ENCODE results near the gene CCDC3.
"Not testable (repeated sequence)": the region's sequence is repeated elsewhere in the genome, so short reads cannot be mapped to it uniquely, and the experiment has no call there.

Gene CCDC3

DNA sequence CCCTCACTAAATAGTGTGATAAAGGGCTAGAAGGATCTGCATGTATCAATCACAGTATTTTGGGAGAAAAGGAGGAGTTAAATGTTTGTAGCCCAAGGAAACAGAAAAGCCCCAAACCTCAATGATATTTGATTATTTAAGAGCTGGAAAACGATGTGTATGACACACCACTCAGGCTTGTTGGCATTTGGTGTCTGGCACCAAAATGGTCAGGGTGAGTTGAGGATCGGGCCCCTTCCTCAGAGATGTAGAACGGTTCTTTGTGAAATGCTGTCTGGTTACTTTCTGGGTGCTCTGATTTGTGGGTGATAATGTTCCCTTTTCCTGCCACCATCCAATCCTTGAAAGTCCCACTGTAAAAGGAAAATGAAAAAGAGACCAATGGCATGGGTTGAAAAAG, 113.7 kb downstream of the CCDC3 start:
- DNase-seq (ENCODE audit: low spot score), result no peak

DNA sequence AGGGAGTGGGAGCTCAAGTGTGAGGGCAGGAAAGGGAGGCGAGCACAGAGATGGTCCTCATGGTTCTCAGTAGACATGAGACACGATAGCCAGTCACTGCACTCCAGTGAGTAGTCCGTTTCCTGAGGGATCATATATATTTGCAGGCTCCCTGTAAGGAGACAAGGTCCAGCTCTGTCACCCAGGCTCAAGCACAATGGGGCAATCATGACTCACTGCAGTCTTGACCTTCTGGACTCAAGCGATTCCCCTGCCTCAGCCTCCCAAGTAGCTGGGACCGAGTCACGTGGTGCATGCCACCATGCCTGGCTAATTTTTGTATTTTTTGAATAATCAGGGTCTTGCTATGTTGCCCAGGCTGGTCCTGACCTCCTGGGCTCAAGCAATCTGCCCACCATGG, 116.7 kb downstream of the CCDC3 start:
- DNase-seq (ENCODE audit: low spot score), result no peak

DNA sequence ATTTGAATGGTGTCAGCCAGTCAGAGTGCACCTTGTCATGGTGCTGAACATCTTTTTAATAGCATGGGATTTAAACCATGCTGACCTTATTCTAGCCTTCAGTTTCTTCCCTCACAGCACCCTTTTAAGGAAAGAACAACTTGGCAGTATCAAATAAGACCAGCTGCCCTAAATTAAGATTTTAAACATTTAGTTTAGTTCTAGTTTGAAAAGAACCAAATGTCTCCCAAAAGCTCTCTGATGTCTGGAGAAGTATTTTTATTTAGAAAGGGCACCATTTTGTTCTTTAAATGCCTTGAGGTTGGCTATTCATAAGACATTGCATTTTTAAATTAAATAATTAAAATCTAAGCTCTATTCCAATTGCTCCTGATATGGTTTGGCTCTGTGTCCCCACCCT, 121.1 kb downstream of the CCDC3 start:
- no peak for DNase-seq (ENCODE audit: low spot score)

DNA sequence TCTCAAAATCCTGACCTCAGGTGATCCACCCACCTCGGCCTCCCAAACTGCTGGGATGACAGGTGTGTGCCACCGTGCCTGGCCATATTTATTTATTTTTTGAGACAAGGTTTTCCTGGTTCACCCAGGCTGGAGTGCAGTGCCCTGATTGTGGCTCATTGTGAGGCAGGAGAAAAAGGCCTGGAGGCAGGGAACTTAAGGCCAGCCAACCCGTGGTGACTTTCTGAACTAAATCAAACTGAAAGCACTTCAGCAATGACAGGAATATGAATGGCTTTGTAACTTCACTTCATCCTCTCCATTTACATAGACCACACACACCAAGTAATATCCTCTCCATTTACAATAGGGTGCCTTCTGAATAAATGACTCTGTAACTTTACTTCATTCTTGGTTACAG, 124.4 kb downstream of the CCDC3 start:
- no peak for DNase-seq (ENCODE audit: low spot score)

DNA sequence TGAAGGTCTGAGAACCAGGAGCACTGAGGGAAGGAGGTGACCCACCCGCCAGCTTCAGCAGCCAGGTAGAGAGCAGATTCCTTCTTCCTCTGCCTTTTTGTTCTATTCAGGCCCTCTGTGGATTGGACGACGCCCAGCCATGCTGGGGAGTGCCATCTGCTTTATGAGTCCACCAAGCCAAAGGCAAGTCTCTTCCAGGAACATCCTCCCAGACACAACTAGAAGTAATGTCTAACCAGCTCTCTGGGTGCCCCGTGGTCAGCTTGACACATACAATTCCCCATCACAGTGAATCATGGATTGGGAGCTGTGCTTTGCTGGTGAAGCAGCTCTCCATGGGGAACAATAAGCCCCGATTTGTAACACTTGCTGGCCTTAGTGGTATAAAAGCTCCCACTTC, 125.2 kb downstream of the CCDC3 start:
- no peak for DNase-seq (ENCODE audit: low spot score)

DNA sequence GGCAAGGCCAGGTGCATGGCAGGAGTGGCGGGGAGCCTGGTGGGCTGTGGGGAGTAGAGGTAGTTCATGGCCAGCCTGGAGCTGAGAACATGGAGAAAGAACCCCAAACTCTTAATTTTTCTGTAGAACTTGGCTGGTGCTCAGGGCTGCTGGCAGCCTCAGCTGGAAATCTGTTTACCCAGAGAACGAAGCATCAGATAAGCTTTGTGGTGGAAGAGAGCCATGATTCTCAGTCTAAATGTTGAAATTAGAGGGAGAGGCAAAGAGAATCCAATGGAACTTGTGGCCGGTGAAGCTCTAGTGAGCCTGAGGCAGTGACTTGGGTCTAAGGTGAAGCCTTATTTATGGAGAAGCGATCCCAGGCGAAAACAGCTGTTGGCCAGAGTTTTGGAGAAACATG, 126.4 kb downstream of the CCDC3 start:
- DNase-seq (ENCODE audit: low spot score), result no peak

DNA sequence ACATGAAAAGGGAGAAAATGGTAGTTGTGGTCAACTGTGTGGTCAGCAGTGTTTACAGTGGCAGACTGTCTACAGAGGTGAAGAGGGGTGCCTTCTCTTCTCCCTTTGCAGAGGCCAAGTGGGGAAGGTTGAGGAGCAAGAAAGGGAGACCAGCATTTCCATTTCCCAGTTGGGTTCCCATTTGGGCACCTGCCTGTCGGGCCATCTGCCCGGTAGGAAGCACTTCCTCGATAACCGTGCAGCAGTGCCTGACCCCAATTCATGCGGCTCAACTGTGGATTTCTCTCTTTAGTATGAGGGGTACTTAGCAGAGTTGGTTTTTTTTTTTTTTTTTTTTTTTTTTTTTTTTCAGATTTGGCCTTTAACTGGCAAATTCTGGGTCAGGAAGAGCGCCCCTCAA, 127.0 kb downstream of the CCDC3 start:
- no peak for DNase-seq (ENCODE audit: low spot score)

DNA sequence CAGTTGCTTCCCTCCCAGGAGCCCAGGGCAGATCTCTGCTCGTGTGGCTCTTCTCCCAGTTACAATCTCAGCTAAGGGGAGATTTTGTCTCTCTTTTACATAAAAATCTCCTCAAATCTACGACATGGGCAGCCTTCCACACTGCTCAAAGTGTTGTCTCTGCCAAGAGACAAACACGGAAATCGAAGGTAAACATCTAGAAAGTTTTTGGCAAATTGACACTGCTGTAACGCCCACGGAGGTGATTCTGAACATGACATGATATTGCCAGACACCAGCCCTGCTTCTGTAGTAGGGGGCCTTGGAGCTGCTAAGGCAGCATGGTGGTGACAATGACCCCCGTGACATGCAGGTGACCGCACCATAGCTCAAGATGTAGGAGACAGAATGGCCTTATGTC, 128.3 kb downstream of the CCDC3 start:
- no peak for DNase-seq (ENCODE audit: low spot score)

DNA sequence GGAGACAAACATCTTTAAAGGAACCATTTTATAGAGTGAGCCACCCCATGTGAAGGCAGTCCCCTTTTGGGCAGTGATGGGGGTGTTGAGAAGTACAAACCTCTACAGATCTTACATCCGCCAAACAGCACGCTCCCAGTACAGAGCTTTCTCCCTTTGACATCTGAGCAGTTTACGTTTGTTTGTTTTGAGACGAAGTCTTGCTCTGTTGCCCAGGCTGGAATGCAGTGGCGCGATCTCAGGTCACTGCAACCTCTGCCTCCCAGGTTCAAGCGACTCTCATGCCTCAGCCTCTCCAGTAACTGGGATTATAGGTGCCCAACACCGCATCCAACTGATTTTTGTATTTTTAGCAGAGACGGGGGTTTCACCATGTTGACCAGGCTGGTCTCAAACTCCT, 128.9 kb downstream of the CCDC3 start:
- no peak for DNase-seq (ENCODE audit: low spot score)

DNA sequence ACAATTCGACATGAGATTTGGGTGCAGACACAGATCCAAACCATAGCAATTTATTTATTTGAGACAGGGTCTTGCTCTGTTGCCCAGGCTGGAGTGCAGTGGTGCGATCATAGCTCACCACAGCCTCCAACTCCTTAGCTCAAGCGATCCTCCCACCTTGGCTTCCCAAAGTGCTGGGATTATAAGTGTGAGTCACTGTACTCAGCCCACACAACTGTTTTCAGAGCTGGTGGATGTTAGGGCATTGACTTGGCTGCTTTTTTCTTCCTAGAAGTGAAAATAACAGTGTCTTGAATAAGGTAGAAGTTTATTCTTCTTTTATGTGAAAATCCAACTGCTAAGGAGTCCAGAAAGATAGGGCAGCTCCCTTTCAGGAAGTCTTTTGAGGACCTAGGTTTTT, 132.1 kb downstream of the CCDC3 start:
- no peak for DNase-seq (ENCODE audit: low spot score)

DNA sequence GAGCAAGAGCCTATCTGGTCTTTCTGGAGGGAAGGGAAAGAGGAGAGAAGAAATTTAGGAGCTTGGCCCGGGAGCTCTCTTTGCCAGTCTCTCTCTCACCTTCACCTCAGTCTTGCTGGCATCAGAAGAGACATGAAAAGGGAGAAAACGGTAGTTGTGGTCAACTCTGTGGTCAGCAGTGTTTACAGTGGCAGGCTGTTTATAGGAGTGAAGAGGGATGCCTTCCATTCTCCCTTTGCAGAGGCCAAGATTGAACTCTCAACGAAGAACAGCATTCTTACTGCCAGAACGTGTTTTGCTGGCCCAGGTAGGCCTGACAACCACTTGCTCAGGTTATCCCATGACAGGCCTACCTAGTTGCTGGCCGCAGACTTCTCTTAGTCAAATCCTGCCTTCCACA, 133.3 kb downstream of the CCDC3 start:
- no peak for DNase-seq (ENCODE audit: low spot score)

DNA sequence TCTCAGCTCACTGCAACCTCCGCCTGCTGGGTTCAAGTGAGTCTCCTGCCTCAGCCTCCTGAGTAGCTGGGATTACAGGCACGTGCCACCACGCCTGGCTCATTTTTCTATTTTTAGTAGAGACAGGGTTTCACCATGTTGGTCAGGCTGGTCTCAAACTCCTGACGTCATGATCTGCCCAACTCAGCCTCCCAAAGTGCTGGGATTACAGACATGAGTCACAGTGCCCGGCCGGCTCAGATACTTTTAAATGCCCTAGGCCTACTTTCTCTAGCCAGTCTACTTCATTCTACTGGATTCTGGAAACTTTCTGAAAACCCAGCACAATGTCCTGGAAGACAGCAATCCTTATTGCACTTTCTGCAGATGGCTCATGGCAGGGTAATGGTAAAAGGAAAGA, 136.0 kb downstream of the CCDC3 start:
- not testable (repeated sequence) for DNase-seq (ENCODE audit: low spot score)

DNA sequence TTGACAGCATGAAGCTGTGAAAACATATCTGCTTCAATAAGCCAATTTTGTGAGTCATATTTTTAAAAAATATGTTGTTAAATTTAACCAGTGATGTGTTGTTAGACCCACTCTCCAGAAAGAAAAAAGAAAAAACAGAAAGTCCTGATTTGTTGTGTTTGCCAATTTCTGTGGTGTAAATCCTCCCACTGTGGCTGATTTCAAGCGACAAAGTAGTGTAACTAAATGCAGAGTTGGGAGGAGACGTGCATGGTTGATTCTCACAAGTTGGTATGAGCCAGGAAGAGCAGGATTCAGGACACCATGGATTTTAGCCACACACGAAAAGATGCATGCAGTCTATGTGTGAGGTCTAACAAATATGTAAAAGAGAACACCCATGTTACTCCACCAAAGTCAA, 139.1 kb downstream of the CCDC3 start:
- no peak for DNase-seq (ENCODE audit: low spot score)

DNA sequence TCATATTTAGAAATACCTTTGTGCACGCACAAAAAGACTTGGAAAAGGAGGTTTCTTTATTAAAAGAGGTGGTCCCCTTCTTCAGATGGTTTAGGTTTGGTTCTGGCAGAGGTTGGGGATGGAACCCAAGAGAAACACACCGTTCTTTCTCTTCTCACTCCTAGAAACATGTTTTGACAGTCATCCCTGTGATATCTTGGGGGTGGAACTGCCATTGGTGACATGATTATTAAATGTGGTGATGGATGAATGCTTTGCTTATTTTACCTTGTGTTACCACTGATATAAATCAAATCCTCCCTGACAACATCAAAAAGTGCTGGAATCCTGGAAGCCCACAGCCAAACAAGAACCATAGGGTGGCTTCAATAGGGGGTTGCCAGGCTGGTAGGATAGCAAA, 146.5 kb downstream of the CCDC3 start:
- no peak for DNase-seq (ENCODE audit: low spot score)

DNA sequence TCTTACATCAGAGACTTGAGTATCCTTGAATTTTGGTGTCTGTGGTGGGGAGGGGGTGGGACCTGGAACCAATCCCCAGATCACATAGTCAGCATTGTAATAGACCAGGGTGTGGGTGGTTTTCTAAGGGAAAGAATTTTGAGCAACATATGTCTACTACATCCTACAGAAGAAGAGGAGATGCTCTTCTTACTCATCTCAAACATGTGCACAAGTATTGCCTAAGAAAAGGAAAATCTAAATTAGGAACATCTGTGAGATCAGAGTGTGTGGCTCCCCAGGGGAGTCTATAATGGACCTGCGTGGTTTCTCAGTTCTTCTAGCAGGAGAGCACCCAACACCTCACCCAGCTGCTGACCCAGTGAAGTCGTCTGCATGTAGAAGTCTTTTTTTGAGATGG, 148.8 kb downstream of the CCDC3 start:
- DNase-seq (ENCODE audit: low spot score), result no peak

DNA sequence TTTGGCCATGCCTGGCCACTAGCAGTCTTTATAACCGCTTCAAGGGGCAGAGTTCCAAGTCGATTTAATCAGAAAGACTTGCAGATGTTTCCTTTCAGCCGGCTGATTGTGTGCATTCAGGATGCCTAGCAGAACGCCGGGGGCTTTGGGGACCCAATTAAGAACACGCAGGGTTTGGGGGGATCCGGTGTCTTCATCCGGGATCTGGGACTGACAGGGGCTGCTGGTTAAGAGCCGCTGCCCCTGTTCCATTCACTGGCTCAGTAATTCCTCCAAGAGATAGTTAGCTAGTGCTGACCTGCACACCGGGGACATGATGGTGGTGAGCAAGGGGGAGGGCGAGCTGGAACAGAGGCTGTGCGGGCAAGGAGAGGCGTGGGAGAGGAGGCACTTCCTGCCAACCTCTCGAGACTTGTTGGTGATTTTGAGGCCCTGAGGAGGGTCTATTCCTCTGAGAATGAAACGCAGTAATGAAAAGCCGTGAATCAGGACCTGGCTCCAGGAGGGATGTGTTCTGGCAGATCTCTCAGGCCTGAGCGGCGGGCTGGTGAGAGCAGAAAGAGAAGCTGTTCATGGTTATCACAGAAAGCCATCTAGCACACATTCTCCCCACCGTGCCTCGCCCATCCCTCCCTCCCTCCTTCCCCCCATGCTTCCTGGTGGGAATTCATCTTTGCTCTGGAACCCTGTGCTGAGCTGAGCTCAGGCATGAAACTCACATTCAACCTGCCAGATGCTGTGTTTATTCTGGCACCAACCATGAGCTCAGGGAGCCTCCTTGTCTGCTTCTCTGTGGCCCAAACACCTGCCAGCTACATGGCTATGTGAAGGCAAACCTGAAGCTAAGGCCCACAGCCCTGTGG, 152.0 kb downstream of the CCDC3 start:
- DNase-seq (ENCODE audit: low spot score), result no peak

DNA sequence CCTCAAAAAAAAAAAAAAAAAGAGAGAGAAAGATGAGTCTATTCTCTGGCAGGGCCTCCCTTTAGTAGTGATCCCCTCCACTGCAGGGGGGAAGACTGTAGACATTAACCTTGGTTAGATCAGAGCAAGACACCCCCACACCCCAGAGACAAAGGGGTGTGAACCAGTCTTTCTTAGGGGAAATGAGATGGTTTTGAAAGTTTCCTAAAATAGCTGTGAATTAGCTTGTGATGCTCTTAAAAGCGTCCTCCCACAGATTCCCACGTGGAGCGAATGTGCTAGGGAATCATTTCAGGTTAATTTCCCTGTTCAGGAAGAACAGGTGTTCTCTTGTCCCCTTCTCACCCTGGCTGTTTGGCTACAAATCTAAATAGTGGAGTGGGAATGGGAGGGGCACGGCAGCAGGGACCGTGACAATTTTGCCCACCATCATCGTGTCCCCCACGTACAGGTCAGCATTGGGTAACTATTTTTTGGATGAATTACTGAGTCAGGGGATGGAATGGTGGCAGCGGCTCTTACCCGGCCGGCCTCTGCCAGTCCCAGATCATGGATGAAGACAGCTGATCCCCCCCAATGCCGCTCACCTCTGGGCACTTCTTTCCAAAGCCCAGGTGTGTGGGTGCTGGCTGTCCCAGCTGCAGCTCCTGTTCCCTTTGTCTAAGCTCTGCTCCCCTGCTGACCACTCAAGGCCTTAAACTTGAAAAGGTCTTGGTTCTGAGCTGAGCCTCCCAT, 152.9 kb downstream of the CCDC3 start:
- DNase-seq (ENCODE audit: low spot score), result no peak

DNA sequence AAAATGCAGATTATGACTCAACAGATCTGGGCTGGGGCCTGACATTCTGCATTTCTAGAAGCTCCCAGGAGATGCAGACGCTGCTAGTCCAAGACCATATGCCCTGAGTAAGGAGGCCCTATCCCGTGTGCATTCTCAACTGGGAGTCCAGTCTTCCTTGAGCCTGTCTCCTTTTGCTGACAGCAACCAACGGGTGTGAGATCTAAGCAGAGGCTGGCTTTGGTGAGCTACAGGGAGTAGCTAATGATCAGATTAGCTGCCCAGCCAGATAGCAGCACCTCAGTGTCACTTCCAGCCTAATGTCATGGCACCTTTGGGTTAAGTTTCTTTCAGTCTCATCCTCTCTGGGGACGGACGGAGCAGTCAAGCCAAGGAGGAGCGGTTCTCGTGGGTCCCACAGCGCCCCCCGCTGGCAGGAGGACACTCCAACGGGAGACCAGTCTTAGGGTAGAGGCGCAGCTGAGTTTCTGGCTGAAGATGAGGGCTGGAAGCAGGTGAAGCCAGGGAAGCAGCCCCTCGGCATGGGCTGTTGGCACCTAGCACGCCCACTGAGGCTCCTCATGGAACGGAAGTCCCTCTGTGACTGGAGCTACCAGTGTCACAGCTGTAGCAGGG, 154.0 kb downstream of the CCDC3 start:
- no peak for DNase-seq (ENCODE audit: low spot score)

DNA sequence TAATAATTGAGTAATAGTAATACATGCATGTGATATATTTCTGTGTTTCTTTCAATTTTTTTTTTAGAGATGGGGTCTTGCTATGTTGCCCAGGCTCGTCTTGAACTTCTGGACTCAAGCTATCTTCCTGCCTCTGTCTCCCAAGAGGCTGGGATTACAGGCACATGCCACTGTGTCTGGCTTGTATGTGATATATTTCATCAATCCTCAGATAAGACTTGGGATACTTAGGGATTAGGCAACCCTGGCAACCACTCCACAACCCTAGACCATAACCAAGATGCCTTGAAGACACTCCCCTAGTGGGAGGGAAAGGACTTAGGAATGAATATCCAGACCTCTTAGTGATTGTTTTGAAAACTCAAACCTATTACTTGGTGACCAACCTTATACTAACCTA, 154.8 kb downstream of the CCDC3 start:
- DNase-seq (ENCODE audit: low spot score), result no peak
